NCI-H2171 treated with DMSO at 0.1 percent for 48 hours (cell line): Measurements from ENCODE around the gene RNF34.

ENCODE experiments used
- DNase-seq: peaks from one replicate; lab custom pipeline; 2025; lab: John Stamatoyannopoulos, UW

RNF34 gene

DNA sequence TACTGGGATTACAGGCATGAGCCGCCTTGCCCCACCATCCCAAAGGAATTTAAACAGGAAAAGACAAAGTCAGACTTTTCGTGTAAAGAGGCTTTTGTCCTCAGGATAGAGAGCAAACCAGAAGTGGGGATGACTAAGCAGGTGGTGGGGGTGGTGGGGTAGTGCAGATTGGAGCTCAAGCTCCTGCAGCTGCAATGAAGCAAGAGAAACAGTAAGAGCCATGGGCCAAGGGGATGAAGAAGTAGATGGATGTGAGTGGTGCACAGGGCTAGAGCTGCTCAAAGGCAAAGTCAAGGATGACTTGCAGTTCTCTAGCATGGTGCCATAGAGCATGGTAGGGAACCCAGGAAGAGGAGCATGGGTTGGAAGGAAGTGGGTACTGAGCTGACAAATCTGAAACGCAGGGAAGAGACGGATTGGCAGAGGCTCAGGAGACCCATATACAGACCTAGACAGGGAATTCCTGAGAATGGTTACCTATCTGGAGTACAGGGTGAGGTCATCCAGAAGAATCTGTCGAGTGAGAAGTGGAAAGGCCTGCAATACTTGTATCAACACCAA is 11.4 kb upstream of the RNF34 start:
- no peak for DNase-seq

DNA sequence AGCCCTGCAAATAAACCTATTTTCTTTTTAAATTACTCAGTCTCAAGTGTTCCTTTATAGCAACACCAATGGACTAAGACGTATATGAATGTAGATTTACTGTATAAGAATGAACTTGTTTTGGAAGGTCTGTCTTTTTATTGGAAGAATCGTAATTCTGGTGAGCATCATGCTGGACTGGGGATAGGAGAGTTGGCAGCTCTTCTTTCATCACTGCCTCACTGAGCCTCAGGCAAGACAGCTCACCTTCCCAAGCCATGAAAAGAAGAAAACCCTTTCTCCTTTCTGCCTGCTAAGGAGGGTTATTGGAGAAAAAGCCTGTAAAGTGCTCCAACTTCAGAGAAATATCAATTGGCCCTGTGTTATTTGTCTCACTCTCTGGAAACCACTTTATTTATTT is 9.1 kb upstream of the RNF34 start:
- DNase-seq: no peak

DNA sequence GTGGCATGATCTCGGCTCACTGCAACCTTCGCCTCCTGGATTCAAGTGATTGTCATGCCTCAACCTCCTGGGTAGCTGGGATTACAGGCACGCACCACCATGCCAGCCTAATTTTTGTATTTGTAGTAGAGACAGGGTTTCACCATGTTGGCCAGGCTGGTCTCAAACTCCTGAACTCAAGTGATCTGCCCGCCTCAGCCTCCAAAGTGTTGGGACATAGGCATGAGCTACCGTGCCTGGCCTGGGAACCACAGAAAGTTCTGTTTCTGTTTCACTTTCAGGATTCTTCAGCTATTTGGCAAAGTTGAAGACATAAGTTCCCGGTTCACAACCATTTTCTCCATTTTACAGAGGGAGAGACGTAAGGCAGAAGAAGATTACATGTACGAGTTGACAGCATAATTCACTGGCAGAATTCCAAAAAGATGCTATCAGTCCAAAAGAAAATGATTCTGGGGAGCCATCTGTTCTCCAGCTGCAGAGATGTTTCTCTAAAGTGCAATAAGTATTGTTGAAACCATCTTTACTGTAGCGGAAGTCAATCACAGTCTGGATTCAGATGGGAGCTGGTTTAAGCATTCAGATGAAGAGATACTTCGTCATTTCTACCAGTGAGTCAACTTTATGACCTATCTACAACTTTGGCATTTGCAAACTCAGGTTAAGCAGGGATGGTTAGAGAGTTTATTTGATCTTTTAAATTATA is 8.1 kb upstream of the RNF34 start:
- peak; percentile 93 for DNase-seq

DNA sequence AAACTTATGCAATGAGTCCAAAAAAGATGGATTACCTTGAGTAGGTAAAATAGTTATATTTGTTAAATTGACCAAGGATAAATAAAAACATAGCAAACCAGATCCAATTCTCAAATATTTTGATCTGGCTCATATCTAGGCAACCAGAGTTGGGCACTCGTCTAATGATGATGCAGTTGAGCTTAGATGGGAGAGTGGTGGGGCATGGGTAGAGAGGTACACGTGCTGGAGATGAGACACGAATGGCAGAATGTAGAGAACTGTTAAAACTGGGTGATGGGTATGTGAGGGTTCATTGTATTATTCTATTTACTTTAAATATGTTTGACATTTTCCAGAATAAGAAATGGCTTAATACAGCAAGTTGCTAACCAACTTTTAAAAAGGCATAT is 7.6 kb upstream of the RNF34 start:
- DNase-seq: peak; percentile 45

DNA sequence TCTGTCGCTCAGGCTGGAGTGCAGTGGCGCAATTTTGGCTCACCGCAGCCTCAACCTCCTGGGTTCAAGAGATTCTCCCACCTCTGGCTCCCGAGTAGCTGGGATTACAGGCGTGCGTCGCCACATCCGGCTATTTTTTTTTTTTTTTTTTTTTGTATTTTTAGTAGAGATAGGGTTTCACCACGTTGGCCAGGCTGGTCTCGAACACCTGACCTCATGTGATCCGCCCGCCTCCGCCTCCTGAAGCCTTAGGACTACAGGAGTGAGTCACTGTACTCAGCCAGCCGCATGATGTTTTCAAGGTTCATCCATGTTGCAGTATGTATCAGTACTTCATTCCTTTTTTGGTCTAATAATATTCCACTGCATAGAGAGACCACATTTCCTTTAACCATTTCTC is 2.4 kb upstream of the RNF34 start:
- no peak for DNase-seq

DNA sequence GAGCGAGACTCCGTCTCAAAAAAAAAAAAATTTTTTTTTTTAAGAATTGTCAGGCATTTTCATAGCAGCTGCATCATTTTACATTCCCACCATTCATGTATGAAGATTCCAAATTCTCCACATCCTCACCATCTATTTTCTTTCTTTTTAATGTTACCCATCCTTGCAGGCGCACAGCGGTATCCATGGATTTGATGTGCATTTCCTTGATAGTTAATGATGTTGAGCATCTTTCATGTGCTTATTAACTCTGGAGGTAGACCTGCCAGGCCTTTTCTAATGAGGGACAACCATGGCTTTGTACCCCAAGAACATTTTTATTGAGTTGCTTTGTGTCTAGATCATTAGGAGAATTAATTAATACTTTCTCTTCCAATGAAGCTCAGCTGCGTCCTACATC is 1.6 kb upstream of the RNF34 start:
- no peak for DNase-seq

DNA sequence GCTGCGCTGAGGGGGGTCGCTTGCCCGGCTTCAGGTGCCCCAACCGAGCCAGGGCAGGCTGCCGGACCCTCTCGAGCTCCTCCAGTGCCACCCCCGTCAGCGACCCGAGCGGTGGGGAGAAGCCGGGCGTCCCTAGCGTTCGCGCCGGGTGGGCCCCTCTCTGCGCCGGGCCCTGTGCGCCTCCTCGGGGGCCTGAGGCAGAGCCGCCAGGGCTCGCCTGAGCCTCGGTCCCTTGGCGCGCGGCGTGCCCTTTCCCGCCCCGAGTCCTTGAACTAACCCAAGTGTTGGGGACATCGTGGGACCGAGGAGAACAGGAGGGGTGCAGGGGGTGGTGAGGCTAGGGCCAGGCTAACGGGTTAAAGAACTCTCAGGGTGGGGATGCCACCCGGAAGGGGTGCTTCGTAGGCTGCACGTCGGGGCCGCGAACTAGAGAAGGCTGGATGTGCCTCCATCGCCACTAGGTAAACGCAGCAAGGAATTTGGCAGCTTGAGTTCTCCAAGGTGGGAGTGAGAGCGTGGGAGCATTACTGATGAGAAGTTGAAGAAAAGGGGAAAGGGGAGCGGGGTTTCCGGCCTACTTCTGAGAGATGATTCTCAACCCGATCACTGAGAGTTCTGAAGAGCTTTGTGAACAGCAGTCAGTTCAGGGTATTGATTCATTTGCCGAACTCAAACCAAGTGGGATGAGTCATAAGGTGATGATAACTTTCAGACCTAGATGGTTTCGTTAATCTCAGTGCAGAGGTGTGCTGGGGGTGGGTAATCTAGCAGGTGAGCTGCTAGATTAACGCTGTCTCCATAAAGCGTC is 618 bp downstream of the RNF34 start:
- DNase-seq: peak; percentile 49

DNA sequence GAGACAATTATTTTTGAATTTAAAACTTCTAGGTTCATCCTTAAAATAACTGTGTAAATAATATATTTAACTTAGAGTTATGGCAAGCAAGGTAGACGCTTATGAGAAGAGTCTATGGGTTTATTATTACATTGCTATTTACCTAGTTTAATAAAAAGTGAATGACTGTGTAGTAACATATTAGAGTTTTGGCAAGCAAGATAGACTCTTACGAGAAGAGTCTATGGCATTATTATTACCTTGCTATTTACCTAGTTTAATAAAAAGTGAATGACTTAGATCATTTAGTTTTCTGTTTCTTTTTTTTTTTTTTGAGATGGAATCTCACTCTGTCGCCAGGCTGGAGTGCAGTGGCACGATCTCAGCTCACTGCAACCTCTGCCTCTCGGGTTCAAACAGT is 3.8 kb downstream of the RNF34 start:
- DNase-seq: no peak

DNA sequence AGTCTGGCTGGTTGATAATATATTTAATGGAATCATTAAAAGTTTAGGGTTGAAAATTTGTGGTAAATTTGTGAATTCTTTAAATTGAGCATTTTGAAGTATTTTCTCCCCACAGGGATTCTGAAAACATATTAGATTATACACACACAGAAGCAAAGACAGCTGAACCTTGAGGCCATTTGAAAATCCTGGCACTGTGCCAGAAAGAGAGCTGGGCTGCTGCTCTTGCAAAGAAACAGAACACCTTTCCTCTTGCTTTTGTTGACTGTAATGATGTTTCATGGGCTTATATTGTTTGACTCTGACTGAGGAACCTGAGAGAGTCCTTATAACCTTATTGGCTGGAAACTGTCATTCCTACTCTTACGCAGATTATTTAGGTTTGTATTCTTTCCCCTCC is 4.8 kb downstream of the RNF34 start:
- peak; percentile 82 for DNase-seq

DNA sequence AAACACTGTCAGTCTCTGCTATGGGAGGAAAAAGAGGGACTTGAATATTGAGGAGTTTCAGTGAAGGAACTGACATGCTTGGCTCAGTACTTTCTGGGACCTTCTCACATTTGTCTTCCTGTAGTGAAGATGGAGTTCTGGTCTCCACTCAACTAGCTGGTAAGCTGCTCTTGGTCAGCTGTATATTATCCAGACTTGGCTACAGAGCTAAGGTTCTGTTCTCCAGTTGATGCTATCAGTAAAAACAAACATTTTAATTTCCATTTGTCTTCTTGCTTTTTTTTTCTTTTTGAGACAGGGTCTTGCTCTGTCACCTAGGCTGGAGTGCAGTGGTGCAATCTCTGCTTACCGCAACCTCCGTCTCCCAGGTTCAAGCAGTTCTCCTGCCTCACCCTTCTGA is 5.3 kb downstream of the RNF34 start:
- DNase-seq: no peak

DNA sequence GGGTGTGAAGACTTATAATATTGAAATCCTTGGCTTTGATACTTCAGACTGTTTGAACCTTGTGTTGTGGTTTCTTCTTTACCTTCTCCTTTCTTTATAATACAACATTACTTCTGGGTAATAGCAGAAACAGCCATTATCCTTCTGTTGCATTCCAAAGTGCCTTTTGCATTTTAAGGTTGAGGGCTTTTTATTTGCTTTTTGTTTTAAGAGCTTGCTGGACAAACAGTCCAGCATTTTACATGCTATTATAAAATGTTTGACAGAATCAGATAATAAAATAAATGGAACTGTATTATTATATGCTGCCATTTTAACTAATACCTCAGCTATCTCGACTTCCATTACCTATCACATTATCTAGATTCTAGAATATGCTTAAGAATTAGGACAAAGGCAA is 14.0 kb downstream of the RNF34 start:
- no peak for DNase-seq

DNA sequence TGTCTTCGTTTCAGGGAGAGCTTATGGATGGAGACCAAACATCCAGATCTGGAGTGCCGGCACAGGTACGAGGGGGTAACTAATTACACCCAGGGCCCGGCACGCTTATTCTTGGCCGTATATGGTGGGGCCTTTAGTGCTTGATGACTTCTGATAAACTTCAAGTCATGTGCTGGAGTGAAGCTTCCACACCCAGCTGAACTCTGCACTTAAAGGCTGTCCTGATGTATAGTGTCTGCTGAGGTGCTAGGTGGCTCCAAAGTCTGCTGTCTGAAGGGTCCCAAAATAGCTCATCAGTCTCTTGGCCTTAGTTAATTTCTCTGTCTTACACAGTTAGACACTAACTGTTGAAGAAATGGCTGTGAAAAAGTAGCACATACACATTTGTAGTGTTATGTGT is 17.9 kb downstream of the RNF34 start:
- no peak for DNase-seq

DNA sequence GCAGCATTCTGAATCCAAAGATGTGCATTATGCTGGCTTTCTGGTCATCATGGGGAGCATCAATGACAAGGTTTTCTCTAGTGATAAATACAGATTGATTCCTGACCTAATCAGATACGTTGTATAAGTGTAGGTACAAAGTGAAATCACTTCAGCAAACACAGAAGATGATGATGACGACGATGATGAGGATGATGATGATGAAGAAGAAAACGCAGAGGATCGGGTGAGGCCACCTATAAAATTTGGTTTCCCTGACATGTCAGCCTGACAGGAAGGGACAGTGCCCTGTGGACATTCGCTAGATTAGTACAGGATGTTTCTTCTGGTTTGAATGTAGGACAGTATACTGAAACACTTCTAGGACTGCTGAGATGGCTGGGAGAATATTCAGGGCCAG is 20.2 kb downstream of the RNF34 start:
- DNase-seq: no peak

DNA sequence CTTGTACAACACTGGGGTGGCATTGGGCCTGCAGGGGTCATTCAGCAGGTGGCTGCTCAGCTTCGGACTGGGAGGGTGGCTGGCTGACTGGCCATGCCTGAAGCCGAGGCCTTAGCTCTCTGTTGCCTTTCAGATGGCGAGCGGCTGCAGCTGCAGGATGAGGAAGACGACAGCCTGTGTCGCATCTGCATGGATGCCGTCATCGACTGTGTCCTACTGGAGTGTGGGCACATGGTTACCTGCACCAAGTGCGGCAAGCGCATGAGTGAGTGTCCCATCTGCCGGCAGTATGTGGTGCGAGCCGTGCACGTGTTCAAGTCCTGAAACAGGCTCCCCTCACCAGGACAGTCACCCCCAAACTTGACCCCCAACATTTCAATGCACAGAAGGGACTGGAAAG is 23.3 kb downstream of the RNF34 start:
- no peak for DNase-seq

DNA sequence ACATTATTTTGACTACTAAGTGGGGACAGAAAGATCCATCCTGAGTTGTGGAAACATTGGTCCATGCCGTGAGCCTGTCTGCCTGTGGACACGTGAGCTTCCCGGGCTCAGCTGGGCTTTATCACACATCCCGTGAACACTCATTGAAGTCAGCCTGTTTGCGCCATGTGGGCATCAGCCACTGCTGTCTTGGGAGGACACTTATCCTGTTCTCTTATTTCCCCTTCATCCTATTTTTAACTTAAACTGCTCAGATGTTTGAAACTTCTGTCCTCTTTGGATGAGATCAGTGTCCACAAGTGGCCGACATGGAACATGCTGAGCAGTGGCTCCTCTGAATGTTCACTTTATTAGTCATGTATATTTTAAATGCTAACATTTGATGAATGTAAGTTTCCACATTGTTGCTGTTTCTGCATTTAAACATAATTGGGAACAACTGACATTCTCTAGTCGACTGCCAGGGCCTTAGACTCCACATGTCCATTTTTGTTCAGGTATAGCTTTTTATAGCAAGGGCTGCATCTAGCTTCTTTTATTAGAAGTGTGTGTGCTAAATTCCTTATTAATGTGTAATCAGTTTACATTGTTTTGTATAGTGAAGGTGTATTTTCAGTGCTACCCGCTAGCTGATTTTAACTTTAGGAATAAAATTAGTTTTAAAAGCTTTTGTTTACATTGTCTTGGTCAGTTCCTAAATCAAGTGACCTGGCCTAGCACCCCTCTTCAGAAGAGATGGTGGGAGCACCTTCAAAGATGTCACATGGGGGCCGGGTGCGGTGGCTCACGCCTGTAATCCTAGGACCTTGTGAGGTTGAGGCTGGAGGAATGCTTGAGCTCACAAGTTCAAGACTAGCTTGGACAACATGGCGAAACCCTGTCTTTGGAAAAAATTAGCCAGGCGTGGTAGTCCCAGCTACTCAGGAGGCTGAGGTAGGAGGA is 24.0 kb downstream of the RNF34 start:
- DNase-seq: no peak

DNA sequence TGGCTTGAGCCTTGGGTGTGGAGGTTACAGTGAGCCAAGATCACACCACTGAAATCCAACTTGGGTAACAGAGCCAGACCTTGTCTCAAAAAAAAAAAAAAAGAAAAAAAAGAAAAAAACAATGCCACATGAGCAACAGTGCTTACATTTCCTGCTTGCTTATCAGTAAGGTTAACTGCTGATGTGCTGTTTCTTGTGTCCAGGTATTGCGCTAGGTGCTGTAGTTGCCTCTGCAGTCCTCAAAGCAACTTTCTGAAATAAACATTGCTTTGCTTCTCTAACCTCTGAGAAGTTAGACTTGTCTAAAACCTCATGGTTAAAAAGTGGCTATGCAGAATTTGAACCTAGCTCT is 24.7 kb downstream of the RNF34 start:
- DNase-seq: no peak

DNA sequence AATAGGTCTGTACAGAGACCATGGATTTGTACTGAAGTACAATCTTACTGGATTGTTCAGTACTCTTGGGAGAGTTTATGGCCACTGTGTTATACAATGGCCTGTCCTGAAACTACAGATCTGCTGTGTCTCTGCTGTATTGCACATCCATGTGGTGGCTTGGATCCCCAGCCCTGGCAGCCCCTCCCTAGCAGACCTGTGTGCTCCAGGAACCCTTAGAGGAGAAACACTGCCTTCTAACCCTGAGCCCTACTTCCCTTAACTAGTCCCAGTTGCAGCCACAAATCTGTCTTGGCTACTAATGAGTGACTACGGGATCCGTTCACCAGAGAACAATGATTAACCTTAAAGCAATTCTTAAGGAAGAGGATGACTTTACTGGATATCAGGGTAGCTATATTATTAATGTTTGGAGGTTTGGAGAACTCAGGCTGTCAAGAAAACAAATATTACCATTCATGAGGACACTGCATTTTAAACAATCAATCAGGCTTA is 27.7 kb downstream of the RNF34 start:
- no peak for DNase-seq

DNA sequence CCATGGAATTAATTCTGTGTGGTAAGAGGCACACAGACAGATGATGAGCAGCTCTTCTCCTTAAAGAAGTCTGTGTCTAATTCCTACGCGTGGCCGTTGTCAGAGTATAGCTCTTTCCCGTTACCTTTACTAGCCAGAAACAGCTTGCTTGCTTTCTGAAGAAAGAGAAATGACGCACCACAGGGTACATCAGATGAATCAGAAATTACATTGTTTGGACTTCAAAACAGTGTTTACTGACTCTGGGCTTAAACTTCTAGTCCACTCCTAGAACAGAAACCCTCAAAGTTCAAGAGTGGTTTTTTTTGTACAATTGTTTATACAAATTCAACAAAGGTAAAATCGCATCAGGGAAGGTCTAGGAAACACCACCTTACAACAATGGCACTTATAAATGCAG is 29.0 kb downstream of the RNF34 start:
- DNase-seq: no peak

DNA sequence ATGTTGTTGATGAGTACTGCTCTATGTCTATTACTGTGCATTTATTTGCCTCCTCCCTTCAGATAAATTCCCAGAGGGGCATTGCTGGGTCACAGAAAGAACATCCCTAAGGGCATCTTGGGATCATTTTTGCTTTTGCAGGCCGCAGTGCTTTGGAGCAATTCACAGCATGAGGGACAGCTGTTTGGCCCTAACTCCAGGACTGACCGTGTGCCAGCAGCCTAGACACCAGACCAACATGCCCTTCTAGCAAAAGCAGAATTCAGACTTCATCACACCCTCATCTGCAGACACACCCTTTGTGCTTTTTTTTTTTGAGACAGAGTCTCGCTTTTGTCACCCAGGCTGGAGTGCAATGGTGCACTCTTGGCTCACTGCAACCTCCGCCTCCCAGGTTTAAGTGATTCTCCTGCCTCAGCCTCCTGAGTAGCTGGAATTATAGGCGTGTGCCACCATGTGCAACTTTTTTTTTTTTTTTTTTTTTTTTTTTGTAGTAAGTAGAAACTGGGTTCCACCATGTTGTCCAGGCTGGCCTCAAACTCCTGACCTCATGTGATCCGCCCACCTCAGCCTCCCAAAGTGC is 31.0 kb downstream of the RNF34 start:
- DNase-seq: no peak

DNA sequence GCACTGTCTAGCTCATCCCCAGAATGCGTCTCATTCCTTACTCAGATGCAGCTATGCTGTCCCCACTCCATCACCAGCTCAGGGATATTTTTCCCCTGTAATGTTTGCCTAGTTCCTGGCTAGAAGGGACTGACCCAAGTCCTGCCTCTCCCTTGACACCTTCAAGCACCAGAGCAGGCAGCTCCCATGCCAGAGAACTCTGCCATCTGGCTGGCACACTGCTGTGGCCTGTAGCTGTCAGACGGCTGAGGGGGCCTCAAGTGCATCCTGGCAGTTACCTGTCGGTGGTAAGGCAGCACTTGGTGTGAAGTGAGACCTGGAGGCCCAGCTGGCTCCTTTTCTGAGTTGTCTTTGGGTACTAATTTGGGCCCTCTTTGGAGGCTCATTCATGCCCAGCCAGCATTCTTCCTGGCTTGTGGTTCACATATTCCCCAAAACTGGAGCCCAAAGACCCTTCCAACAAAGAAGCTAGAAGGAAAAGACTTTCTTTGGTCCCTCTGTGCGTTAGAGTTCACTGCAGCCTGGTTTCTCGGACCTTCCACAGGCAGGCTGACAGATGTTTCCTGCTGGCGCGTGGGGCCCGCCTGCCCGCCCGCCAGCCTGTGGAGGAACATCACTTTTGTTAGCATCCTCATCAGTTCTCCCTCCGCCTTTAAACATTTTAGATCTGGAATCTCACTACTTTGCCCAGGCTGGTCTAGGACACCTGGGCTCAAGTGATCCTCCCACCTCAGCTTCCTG is 33.0 kb downstream of the RNF34 start:
- DNase-seq: no peak

DNA sequence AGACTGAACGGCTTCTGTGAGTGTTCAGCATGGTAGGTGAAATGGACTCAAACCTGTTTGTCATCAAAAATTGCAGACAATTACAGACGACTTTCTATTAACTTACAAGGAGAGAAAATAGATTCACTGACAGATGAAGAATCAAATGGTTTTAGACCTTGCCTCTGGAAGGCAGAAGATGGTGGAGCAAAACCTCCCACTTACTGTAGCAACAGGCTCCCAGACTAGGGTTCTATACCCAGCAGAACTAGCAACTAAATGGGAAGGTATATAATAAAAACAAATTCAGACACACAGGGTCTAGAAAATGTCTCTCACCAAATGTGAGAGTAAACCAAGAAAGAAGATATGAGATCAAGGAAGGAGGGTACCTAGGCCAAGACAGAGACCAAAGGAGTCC is 36.8 kb downstream of the RNF34 start:
- DNase-seq: no peak
